Left colon (tissue), 2 donors: Measurements from ENCODE around the gene CYP24A1. TPM values are rescaled to one million over a fixed set of nuclear protein-coding genes. Genes with fewer than 3 reads are reported as not detected.

Experiments used
- ATAC-seq: fragments of 200-7000 bp; cut with Tn5 transposase; one replicate; pipeline ENCODE4 v1.9.1; 2020; ENCODE audit warnings: mild to moderate bottlenecking, moderate library complexity
- DNase-seq, 2 donors: peaks; one replicate each; pipeline ENCODE4 v3.0.0-alpha.2; 2020
- intact Hi-C, 2 donors: fragments of 100-400 bp; cut with DNase I in 1 of 2; cut with micrococcal nuclease in 1 of 2; formaldehyde crosslinking; loops; one replicate each; pipeline versions ENCODE4 v1.11.2 to v1.14.0; 2022; cut with DNase I, micrococcal nuclease
- total RNA-seq, 2 donors: library from RNA; stranded (reverse); fragmentation: NEBNext Ultra II Directional; extraction: Animal tissue kit (Norgen Biotek cat#: 25700); gene quantifications; one replicate each; pipeline ENCODE4 v1.2.1, GENCODE V29; 2021
- donor health status: DM: no; HTN: no; CAD: no.
- donor health status: DM: yes; HTN: yes; CAD: no.

Gene CYP24A1
- total RNA-seq, 2 donors from 2014 or later: not detected

DNA sequence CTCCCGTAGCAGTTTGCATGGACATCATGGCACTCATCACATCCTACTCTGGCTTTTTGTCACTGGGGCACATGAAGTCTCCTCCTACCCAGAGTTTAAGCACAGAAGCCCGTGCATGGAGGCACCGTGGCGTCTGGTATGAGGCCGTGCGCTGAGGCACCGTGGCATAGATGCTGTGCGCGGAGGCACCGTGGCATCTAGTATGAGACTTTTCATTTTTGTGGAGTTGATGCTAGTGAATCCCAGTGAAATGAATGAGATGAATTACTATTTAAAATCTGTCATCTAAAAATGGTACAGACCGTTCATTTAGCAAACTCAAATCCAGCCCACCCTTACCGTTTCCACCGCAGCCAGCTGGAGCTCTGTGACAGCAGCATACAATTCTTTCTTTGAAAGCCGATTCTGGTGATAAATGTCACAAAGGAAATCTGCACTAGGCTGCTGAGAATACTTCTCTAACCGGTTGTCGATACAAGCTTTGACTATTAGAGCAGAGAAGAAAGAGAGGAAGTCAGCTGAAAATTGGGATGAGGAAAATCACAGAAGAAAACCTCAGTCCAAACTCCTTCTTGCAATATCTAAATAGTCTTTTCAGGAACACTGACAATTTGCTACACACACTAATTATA lies 11.3 kb downstream of the CYP24A1 start:
- intact Hi-C loops: no loop called here
- DNase-seq: no peak
- no peak for ATAC-seq

DNA sequence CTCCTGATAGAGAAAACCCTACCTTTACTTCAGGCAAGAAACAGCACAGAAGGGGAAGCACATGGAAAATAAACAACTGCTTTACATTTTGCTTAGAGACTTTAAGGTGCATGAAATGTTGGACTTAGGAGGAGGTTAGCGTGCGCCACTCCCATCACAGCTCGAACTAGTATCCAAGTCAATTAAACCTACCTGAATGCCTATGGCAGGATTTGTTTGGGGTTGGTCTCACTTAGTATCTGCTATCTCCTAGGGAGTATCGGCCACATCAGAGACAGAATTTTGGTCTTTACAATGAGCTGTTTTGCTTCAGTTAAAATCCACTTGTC lies 12.0 kb downstream of the CYP24A1 start:
- intact Hi-C loops: no loop called here
- no peak for DNase-seq
- ATAC-seq: no peak

DNA sequence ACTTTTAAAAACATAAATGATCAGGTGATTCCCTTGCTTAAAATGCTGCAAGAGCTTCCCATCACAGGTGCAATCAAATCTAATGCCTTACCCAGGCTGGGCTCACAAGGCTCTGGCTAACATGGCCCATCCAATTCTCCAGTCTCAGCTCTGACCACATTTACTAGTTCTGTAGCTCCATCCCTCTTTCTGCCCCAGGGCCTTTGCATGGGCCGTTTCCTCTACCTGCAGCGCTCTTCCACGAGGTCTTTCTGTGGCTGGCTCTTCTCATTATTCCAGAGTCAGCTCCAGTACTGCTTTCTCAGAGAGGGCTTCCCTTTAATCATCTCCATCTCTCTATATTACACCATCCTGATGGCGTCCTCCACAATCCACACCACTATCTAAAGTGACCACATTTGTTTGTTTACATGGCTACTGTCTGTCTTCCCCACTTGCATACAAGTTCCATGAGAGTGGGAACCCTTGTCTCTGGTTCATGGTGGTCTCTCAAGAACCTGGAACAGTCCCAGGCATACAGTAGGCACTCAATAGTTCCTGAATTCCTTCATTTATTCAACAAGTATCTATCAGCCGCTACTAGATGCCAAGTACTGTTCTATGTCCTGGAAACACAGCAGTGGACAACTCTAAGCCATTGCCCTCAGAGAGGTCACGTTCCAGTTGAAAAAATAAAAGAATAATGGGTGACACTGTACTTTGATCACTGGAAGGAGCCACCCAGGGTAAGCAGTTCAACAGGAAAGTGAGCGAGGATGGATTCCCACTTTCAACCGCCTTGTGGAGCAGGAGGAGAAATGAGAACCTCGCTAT lies 12.6 kb downstream of the CYP24A1 start:
- intact Hi-C loops: no loop called here
- ATAC-seq: no peak
- DNase-seq: no peak

DNA sequence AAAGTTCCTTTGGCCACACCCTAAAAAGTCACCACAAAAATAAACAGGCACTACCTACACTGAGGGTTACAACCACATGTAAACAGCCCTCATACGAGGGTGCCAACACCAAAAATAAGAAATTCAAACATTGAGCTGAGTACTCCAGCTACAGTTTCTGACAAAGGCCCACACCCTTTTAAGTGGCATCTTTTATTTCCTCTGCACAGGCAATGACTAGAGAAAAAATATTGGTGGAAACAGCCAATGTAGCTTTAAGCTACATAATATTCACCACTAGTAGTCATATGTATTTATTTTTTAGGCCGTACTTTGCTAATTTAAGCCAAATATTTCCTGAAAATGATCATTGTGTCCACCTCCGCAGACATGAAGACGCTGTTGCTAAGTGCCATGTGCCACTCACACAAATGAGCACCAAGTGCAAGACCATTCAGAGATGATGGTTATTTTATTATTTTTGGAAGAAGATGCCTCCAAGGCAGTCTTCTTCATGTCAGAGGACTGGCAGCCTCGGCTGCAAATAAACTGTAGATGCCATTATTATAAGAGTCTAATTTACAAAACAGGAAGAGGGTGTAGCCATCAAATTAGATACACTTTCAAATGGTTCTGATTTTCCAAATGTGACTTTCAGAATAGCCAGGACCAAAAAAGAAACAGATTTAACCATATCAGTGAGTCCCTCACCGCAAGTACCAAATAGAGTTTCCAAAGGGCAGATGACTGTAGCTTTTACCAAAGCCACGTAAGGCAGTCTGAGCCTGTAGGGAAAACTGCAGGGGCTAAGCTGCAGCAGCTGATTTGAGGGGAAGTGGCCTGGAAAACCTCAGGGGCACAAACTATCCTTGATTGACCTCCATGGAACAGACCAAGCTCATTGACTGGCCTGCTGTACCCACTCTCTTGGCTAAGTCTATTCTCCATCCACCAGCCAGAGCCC lies 13.4 kb downstream of the CYP24A1 start:
- intact Hi-C loops: no loop called here
- DNase-seq (no peak), ATAC-seq (no peak)

DNA sequence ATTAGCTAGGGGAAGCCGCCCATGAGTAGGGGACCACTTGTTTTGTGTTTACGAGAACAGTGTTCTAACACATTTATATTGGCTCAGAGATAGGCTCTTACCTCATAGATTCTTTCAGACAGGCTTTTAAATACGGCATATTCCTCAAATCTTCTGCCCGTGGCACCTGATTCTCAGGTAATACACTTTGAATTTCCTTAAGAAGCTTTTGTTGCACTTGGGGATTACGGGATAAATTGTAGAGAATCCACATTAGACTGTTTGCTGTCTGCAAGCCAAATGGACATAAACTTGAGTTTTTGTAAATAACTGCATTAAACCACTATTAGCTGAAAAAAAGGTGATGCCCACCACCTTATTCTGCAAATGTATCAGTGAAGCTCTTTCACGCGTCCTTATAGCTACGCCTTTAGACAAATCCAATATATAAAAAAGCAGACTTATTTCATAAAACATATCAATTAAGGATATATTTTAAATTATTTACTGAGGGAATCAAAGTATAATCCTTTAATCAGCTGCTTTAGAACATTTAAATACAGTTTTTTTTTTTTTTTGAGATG lies 14.8 kb downstream of the CYP24A1 start:
- intact Hi-C loops: no loop called here
- no peak for ATAC-seq

DNA sequence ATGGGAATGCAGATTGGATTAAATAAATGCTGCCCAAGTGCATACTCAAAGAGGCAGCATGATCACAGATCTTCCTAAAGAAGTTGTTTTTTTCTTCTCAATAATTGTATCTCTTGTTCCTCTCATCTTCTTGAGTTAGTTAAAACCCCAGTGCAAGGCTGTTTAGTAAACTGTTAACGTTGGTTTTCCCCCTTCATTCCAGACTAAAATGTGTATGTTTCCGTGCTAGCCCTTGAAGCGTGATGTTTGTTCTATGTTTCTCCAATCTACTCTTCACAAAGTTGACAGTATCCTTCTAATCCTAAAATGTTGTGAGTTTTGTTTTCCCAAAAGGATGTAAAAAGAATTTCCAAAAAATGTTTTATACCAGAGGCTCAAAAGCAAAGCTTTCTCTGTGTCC lies 15.6 kb downstream of the CYP24A1 start:
- no peak for ATAC-seq
- intact Hi-C loops: no loop called here
- DNase-seq: no peak

More for the DNA sequence above, 14.8 kb downstream of the CYP24A1 start:
- no peak for DNase-seq

DNA sequence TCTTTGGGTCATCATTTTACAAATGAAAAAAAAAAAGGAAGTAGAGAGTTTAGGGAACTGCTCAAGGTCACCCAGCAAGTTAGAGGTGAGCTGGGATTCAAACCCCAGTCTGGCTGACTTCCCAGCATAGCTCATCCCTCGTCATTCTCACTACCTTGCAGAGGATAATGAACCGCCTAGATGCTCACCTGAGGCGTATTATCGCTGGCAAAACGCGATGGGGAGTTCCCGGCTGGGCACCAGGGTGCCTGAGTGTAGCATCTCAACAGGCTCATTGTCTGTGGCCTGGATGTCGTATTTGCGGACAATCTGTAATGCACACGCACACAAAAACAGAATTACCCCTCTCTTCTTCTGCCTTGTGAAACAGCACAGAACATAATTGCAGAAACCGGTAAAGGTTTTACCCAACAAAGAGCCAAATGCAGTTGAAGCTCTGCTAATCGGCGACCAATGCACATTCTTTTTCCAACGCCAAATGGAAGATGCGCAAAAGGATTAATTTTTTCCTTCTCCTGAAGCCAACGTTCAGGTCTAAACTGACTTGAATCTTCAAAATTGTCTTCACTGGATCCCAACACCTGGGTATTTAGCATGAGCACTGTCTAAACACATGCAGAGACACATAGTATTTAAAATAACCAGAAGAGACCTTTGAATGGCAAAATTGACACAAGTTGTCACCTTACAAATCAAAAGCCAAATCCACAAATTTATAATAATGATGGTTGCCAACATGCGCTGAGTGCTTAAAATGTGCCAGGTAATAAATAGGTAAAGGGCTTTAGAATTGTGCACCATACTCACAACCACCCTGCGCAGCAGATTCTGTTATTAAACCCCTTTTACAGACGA lies 16.6 kb downstream of the CYP24A1 start:
- DNase-seq (no peak), ATAC-seq (no peak)
- intact Hi-C loops: no loop called here

DNA sequence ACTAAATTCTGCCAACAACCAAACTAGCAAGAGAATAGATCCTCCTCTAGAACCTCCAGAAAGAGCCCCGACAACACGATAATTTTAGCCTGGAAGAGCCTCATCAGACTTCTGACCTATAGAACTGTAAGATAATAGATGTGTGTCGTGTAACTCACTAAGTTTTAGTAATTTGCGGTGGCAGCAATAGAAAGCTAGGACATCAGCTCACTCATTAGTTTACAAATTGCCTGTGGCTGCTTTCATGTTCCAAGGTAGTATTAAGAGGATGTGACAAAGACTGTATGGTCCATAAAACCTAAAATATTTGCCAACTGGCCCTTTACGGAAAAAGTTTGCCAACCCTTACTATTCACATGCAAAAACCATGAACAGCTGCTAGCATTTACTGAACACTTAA lies 17.3 kb downstream of the CYP24A1 start:
- intact Hi-C loops: no loop called here
- no peak for DNase-seq
- ATAC-seq: no peak

DNA sequence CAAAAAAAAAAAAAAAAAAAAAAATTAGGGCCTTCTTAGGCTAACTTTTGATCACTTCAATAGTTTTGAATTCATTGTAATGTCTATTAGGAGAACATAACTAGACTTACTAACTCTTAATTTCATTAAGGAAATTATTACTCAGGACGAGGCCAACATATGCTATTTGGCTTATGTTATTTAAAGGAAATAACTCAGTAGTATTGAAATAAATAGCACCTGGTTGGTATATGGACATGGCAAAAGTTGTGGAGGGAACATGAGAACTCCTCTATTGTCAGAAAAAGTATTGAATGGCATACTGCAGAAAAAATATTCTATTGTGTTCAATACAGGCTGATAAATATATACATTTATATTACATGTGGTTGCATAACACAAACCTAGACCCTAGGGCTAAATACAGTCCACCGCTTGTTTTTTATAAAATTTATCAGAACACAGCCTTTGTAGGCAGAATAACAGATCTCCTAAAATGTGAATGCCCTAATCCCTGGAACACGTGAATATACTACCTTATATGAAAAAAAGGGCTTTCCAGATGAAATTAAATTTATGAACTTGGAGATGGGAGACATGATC lies 18.0 kb downstream of the CYP24A1 start:
- intact Hi-C loops: no loop called here
- DNase-seq (no peak), ATAC-seq (no peak)

DNA sequence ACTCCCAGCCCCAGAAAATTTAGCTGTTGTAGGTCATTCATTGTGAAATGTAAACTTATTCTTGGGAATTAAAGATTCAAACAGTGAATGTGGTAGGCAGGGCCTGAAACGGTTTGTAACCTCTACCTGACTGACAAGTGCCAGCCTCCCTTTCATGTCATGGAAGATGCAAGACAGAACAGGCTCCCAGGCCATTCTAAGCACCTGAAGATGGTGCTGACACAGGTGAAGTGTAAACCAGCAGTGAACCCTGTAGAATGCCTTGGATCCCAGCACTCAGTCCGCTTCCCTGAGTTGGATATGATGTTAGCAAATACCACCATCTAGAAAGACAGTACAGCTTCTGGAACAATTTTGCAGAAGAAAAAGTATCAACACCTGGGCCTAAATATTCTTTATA lies 19.3 kb downstream of the CYP24A1 start:
- intact Hi-C loops: no loop called here
- ATAC-seq (no peak), DNase-seq (no peak)

DNA sequence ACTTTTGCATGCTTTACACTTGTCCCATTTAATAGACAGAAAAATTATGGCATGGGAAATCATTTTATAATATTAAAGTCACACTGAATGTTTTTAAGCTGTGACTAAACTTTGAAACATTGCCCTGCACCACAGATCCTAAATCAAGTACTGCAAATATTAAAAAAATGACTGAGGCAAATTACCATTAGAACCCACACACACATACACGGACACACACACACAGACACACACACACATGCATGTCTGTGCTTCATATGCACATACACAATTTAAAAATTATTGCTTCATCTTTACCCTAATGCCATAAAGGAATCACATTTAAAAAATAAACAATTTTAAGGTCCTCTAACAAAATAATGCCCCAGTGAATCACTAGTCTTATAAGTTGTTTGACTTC lies 19.9 kb downstream of the CYP24A1 start:
- no peak for DNase-seq
- no peak for ATAC-seq
- intact Hi-C loops: no loop called here

DNA sequence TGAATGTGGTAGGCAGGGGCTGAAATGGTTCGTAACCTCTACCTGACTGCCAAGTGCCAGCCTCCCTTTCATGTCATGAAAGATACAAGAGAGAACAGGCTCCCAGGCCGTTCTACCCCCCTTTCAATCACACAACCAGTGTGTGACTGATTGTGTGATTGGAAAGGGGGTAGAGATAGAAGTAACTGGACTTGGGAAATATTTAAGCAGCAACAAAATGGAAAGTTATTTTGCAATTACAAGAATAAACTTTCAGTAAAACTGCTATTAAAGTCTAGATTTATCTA lies 20.8 kb downstream of the CYP24A1 start:
- DNase-seq: no peak
- no peak for ATAC-seq
- intact Hi-C loops: no loop called here

DNA sequence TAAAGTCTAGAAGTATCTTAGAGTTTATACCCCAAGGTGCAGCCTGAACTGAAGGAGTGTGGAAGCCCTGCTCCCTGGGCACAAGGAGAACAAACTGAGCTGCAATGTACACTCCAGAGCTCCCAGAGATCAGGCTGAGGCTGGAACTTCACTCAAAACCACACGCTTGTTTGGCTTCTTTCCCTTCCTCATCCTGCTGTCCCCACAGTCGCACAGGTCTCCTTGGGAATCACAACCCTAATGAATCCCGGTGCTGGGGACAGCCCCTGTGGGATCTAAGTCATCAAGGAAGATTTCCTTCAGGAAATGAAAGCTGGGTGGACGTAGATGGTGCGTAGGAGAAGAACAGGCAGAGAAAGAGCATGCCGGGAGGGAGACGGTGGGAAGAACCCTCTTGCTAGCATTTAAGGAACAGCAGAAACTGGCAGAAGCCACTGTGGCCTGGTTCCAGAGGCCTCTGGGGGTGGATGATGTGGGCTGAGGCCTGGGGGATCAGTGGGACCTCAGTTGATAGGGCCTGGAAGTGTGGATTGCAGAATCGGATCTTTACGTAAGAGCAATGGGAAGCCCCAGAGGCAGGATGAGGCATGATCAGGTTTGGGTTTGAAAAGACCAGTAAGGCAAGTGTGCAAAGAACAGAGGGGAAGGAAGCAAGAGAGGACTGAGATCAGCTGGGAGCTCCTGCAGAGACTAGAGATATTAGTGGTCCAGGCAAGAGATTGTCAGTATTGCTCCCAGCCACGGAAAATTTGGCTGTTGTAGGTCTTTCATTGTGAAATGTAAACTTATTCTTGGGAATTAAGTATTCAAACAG lies 21.4 kb downstream of the CYP24A1 start:
- intact Hi-C loops: no loop called here
- DNase-seq (no peak), ATAC-seq (no peak)

DNA sequence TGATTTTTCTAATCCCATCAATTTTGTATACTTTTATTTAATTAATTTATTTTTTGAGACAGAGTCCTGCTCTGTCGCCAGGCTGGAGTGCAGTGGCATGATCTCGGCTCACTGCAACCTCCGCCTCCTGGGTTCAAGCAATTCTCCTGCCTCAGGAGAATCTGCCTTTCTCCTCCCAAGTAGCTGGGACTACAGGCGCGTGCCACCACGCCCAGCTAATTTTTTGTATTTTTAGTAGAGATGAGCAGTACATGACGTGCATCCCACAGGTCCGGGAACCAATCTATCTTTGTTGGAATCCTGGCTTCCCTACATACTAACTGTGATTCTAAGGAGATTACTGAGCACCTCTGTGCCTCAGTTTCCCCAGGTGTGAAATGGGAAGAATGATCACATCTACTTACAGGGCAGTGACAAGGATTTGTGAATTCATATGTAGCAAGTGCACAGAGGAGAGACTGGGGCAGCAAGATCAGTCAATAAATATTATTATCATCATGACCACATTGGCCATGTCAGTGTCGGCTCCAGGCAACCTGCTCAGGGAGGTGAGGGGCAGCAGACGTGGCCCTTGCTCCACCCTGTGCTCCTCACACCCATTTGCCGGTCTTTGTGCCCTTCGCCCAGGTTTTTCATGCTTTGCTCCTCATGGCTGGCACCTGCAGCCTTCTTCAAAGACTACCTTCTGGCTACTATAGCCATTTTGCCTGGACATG lies 22.1 kb downstream of the CYP24A1 start:
- intact Hi-C loops: no loop called here
- no peak for ATAC-seq
- no peak for DNase-seq

DNA sequence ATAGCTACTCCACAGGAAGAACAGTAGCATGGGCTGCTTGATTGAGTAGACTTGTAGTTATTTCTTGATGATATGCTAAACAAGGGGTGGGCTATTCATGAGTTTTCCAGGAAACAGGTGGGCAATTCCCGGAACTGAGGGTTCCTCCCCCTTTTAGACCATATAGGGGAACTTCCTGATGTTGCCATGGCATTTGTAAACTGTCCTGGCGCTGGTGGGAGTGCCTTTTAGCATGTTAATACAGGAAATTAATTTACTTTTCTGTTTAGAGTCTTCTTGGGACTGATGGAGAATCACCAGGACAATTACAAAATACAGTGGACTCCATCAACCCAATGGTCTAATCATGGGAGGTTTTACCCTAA lies 22.7 kb downstream of the CYP24A1 start:
- ATAC-seq: no peak
- intact Hi-C loops: no loop called here
- no peak for DNase-seq

DNA sequence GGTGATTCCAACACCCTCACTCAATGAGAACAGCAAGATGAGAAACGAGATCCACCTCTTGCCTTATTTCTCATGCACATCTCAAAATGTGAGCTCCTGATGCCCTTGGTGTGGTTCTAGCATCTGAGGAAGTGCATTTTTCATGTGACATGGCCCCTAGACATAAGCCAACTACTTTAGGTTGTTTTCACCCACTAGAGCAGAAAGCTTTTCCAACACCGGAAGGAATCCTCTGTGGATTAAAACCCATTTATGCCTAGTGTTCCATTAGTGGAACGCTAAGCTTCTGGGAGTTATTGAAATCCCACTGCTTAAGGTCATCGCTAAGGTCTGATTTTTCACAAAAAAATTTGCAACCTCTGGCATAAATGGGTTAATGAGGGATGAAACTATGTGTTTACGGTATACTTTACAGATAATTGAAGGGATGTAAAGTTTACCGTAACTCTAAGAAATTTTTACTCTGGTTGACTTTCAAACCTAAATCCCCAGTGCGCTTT lies 24.0 kb downstream of the CYP24A1 start:
- intact Hi-C loops: no loop called here
- DNase-seq: no peak
- no peak for ATAC-seq
